Progenitor cell of endocrine pancreas (in vitro differentiated cells): Measurements from ENCODE around the gene SEMA7A. TPM values are rescaled to one million over a fixed set of nuclear protein-coding genes. Genes with fewer than 3 reads are reported as not detected.

Source experiments
- DNase-seq: peaks from one replicate; pipeline ENCODE4 v3.0.0; 2021; ENCODE audit warnings: low spot score; ENCODE audit not compliant: unreplicated experiment
- H3K27ac Mint-ChIP-seq: 2 replicates; pipeline ENCODE4 v1.8.0; 2021; ENCODE audit warnings: mild to moderate bottlenecking, moderate library complexity, mixed read lengths
- H3K27me3 Mint-ChIP-seq: 2 replicates; pipeline ENCODE4 v1.8.0; 2021; ENCODE audit warnings: mixed read lengths
- H3K36me3 Mint-ChIP-seq: 2 replicates; pipeline ENCODE4 v1.8.0; 2022; ENCODE audit warnings: mixed read lengths; ENCODE audit not compliant: insufficient read depth
- H3K4me1 Mint-ChIP-seq: 2 replicates; pipeline ENCODE4 v1.8.0; 2021; ENCODE audit warnings: low read depth, mixed read lengths
- H3K4me3 Mint-ChIP-seq: 2 replicates; pipeline ENCODE4 v1.8.0; 2021; ENCODE audit warnings: low read depth, mild to moderate bottlenecking, moderate library complexity, mixed read lengths
- H3K9me3 Mint-ChIP-seq: 2 replicates; pipeline ENCODE4 v1.8.0; 2021; ENCODE audit warnings: low read depth, mixed read lengths
- total RNA-seq: library from RNA; stranded (reverse); gene quantifications from 2 replicates; pipeline ENCODE4 v1.2.1, GENCODE V29; 2021
- TF ChIP-seq, protein P1 (sequence below): fragments of 200-600 bp; sonication (generic); IDR thresholded peaks from one replicate; pipeline ENCODE4 v1.5.0; 2021; ENCODE audit warnings: antibody characterized with exemption, mild to moderate bottlenecking; ENCODE audit not compliant: unreplicated experiment

The SEMA7A gene
- total RNA-seq, 1 donor from 2014 or later, result 1.9 TPM

DNA sequence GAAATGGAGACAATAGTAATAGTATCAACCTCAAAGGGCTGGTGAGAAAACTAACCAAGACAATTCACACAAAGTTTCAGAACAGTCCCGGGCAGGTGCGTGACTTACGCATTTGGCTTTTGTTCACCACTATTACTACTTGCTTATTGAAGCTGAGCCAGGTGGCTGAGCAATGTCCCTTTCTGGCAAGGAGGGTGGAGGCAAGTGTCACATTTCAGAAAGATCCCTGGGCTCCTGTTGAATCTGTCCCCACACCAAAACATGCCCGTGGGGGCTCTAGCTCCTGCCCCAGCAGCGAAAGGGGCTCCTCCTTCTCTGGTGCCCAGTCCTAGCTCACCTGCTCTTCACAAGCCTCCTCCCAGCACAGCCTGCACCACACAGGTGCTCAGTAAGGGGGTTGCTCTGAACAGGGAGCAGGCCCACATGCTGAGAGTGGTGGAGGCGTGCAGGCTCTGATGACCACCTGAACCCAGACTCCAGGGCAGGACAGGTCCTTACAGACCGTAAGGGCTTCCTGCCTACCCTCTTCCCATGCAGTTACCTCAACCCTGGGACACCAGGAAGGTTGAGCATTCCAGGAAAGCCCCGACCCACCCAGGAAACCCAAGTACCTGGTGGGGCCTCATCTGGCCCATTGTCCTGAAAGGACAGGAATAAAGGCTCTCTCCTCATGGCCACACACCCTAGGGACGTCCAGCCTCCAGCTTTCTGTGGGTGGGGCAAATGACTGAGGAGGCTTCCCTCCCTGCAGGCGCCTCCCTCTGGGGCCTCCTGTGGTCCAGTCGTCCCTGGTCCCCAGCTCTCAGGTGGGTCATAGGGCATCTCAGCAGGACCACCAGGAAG lies 32.6 kb downstream of the SEMA7A start:
- Mint-ChIP-seq H3K4me3 (no peak overlapping the region), H3K27ac (no peak overlapping the region), H3K4me1 (peaks cover 4% of the 10 kb centered on the region), H3K9me3 (no peaks in the 10 kb centered on the region), H3K27me3 (peaks cover 19% of the 10 kb centered on the region), H3K36me3 (no peaks in the 10 kb centered on the region)
- no peak for DNase-seq
- TF ChIP-seq, protein P1, sequence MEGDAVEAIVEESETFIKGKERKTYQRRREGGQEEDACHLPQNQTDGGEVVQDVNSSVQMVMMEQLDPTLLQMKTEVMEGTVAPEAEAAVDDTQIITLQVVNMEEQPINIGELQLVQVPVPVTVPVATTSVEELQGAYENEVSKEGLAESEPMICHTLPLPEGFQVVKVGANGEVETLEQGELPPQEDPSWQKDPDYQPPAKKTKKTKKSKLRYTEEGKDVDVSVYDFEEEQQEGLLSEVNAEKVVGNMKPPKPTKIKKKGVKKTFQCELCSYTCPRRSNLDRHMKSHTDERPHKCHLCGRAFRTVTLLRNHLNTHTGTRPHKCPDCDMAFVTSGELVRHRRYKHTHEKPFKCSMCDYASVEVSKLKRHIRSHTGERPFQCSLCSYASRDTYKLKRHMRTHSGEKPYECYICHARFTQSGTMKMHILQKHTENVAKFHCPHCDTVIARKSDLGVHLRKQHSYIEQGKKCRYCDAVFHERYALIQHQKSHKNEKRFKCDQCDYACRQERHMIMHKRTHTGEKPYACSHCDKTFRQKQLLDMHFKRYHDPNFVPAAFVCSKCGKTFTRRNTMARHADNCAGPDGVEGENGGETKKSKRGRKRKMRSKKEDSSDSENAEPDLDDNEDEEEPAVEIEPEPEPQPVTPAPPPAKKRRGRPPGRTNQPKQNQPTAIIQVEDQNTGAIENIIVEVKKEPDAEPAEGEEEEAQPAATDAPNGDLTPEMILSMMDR, result no peak

DNA sequence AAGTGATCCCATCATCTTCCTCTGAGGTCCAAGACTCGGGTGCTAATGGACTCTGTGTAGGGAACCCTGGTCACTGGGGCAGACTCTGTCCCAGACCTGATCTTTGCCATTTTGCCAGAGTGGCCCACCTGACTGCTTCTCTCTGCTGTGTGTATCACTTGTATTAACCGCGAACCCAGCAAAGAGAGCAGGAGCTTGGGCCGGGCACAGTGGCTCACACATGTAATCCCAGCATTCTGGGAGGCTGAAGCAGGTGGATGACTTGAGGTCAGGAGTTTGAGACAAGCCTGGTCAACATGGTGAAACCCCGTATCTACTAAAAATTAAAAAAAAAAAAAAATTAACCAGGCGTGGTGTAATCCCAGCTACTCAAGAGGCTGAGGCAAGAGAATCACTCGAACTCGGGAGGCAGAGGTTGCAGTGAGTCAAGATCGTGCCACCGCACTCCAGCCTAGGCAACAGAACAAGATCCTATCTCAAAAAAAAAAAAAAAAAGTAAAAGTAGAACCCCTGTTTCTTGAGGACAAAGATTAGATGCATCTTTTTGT lies 33.4 kb downstream of the SEMA7A start:
- Mint-ChIP-seq H3K27me3 (peaks cover 16% of the 10 kb centered on the region), H3K27ac (no peak overlapping the region), H3K36me3 (no peaks in the 10 kb centered on the region), H3K4me1 (peaks cover 7% of the 10 kb centered on the region), H3K9me3 (no peaks in the 10 kb centered on the region), H3K4me3 (no peak overlapping the region)
- DNase-seq, result no peak
- TF ChIP-seq, protein P1, result no peak

DNA sequence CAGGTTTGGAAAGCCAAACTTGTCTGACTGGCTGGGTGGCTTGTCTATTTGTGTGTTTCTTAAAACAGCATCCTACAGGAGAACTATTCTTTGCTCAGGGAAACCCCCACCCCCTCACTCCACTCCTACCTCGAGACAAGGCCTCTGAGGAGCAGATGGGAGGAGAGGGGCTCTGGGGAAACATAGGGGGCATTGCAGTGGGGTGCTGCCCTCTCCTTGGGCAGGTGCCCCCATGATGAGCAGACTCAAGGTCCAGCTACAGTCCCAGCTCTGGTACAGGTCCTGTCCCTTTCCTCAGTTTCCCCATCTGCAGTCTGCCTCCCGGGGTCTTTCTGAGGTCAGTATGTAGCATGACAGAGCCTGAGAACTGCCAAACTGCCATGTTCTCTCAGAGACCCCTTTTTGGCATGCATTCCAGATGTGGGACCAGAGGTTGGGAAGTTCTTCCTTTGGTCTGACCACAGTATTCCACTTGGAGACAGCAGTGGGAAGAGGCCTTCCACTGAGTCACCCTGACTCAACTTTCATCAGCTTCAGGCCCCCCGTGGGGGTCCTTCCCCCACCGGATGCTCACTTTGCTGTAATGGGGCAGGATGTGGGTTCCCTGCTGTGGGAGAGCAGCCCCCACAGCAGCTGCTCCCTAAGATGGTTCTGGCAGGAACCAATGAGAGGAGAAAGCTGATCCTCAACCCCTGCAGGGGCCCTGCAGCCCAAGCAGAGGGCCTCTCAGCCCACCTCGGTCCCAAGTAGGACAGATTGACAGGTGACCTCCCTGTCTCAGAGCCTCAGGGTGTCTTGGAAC lies 34.0 kb downstream of the SEMA7A start:
- no peaks in the 10 kb centered on the region for H3K9me3 Mint-ChIP-seq
- no peak for DNase-seq
- peaks cover 20% of the 10 kb centered on the region for H3K27me3 Mint-ChIP-seq
- no peak overlapping the region for H3K27ac Mint-ChIP-seq
- H3K4me1 Mint-ChIP-seq, result peaks cover 7% of the 10 kb centered on the region
- TF ChIP-seq, protein P1, result no peak
- no peaks in the 10 kb centered on the region for H3K36me3 Mint-ChIP-seq
- H3K4me3 Mint-ChIP-seq, result no peak overlapping the region

DNA sequence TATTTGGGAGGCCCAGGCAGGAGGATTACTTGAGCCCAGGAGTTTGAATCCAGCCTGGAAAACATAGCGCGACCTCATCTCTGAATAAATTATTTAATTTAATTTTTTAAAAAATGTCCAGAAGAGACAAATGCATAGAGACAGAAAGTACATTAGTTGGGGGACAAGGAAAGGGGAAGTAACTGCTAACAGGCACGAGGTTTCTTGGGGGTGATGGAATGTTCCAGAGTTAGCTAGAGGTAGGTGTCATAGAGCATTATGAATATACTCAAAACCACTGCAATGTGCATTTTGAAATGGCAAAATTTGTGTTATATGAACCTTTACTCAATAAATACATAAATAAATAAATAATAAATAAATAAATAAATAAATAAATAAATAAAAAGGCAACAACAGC lies 34.7 kb downstream of the SEMA7A start:
- Mint-ChIP-seq H3K4me3 (no peak overlapping the region), H3K27me3 (peaks cover 26% of the 10 kb centered on the region), H3K4me1 (peaks cover 7% of the 10 kb centered on the region), H3K27ac (no peak overlapping the region), H3K9me3 (no peaks in the 10 kb centered on the region), H3K36me3 (no peaks in the 10 kb centered on the region)
- DNase-seq, result no peak
- TF ChIP-seq, protein P1, result no peak

DNA sequence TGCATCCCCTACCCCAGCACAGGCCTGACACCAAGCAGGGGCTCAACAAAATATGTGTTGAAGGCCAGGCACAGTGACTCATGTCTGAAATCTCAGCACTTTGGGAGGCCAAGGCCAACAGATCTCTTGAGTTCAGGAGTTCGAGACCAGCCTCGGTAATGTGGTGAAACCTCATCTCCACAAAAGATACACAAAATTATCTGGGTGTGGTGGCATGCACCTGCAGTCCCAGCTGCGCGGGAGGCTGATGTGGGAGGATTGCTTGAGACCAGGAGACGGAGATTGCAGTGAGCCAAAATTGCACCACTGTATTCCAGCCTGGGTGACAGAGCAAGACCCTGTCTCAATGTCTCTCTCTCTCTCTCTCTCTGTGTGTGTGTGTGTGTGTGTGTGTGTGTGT lies 35.6 kb downstream of the SEMA7A start:
- TF ChIP-seq, protein P1, result no peak
- Mint-ChIP-seq H3K4me1 (peaks cover 7% of the 10 kb centered on the region), H3K27ac (no peak overlapping the region), H3K4me3 (no peak overlapping the region), H3K27me3 (peaks cover 35% of the 10 kb centered on the region), H3K9me3 (no peaks in the 10 kb centered on the region), H3K36me3 (no peaks in the 10 kb centered on the region)
- DNase-seq, result no peak
